Adrenal gland (tissue), 12 donors: ENCODE results near the gene TMEM132D. TPM values are rescaled to one million over a fixed set of nuclear protein-coding genes. Genes with fewer than 3 reads are reported as not detected.

Source experiments
- DNase-seq, 7 donors: peaks; one replicate each; pipeline ENCODE4 v3.0.0-alpha.2; 2019 to 2020
- H3K27ac ChIP-seq, 5 donors: fragments of 200-600 bp; sonication (generic) in 4 of 5; 1 replicate in 3 of 5; 2 replicates in 2 of 5; pipeline versions ENCODE4 v1.5.1 to v1.8.0; 2016 to 2020; ENCODE audit warnings: mild to moderate bottlenecking in 1 of 5
- H3K27me3 ChIP-seq: fragments of 200-600 bp; 2 replicates; pipeline ENCODE4 v1.8.0; 2021
- H3K36me3 ChIP-seq, 2 donors: fragments of 200-600 bp; replicated peaks in 1 of 2; 1 replicate in 1 of 2; 2 replicates in 1 of 2; pipeline versions ENCODE4 v1.5.1 to v1.8.0; 2018 to 2022
- H3K4me1 ChIP-seq, 2 donors: fragments of 200-600 bp; replicated peaks in 1 of 2; 1 replicate in 1 of 2; 2 replicates in 1 of 2; pipeline versions ENCODE4 v1.5.1 to v1.8.0; 2018 to 2021
- H3K4me3 ChIP-seq, 4 donors: fragments of 200-600 bp; sonication (generic) in 3 of 4; one replicate each; pipeline ENCODE4 v1.5.1; 2016 to 2018
- H3K9me3 ChIP-seq, 3 donors: fragments of 200-600 bp; sonication (generic) in 1 of 3; replicated peaks in 1 of 3; 1 replicate in 2 of 3; 2 replicates in 1 of 3; pipeline versions ENCODE4 v1.5.1 to v1.8.0; 2016 to 2021
- POLR2A ChIP-seq, 2 donors: fragments of 450-650 bp; IDR thresholded peaks; one replicate each; pipeline ENCODE4 v1.6.1; 2017; ENCODE audit warnings: antibody characterized with exemption in 2 of 2, mild to moderate bottlenecking in 2 of 2, moderate library complexity in 1 of 2
- WGBS, 4 donors: extraction: QIAGEN DNeasy Blood & Tissue Kit in 2 of 4; methylation state at CpG; one replicate each; pipeline versions ENCODE4 v1.1.5 to v1.1.7; 2013 to 2017; 5-methylcytosine and 5-hydroxymethylcytosine counted together
- intact Hi-C, 2 donors: fragments of 100-400 bp; cut with DNase I; formaldehyde crosslinking; loops; one replicate each; pipeline versions ENCODE4 v1.14.1 to v1.15.0; 2022 to 2023
- polyA plus RNA-seq, 3 donors: library from polyadenylated mRNA; stranded (reverse); fragments of 200-250 nt in 2 of 3; fragments of 350-450 nt in 1 of 3; fragmentation: Illumina TruSeq in 1 of 3; extraction: RNeasy Lipid Tissue Mini Kit (QIAGEN cat#74804) in 1 of 3; gene quantifications; one replicate each; pipeline ENCODE4 v1.2.3, GENCODE V29; 2013 to 2014
- total RNA-seq, 9 donors: library from RNA; depleted of rRNA in 4 of 9; stranded (reverse); fragments of >200 nt in 4 of 9; fragments of 120-200 nt in 1 of 9; fragmentation: NEBNext Ultra II Directional in 1 of 9; extraction: Animal tissue kit (Norgen Biotek cat#: 25700) in 1 of 9; gene quantifications; one replicate each; pipeline versions ENCODE4 v1.1.0 to v1.2.4, GENCODE V29; 2013 to 2023
- TF ChIP-seq, protein P1 (sequence below), 6 experiments: fragments of 450-650 bp in 4 of 6; fragments of 200-600 bp in 2 of 6; sonication (generic) in 1 of 6; IDR thresholded peaks; 1 replicate in 5 of 6; 2 replicates in 1 of 6; pipeline versions ENCODE4 v1.5.1 to v1.8.0; 2016 to 2021; ENCODE audit warnings: antibody characterized with exemption in 6 of 6, mild to moderate bottlenecking in 2 of 6, moderate library complexity in 1 of 6
- donor health status: healthy with polysubstance abuse.
- donor health status: Bipolar disorder and iron deficiency.
- donor health status: DM: yes; HTN: yes; CAD: no.
- donor health status: DM: no; HTN: no; CAD: no.
- donor health status: DM: no; HTN: no; CAD: no.
- donor health status: DM: yes; HTN: yes; CAD: no.

TMEM132D gene
- total and polyA plus RNA-seq, 12 donors: 0.03 to 0.83 (median 0.35) TPM; not detected in 8

DNA sequence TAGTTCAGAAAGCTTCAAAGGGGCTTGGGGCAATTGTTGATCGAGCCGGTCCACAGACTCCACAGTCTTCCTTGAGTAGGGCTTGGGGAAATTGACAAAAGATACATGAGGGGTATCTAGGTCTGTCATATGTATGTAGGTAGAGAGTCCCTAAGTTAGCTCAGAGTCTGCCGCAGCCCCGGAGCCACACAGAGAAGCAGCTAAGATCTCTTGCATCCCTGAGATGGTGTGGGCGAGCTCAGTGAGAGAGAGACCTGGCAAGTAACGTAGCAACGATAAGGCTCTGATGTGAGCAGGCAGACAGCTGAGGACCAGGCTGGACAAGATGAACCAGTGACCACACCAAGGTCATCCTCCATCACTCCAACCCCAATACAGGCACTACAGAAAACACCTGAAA lies 297.6 kb downstream of the TMEM132D start:
- H3K9me3 ChIP-seq: no peaks in the 10 kb centered on the region
- H3K4me3 ChIP-seq: no peak overlapping the region
- H3K36me3 ChIP-seq: no peaks in the 10 kb centered on the region
- intact Hi-C loops: no loop called here
- H3K4me1 ChIP-seq: peaks cover 0 to 3% of the 10 kb centered on the region in 2 donors
- H3K27ac ChIP-seq: no peak overlapping the region
- no peak for DNase-seq
- H3K27me3 ChIP-seq: no peaks in the 10 kb centered on the region
- 87 to 91% (median 90%) methylated on average over 7 of the region's 7 CpGs for WGBS, 4 donors
- TF ChIP-seq, protein P1, sequence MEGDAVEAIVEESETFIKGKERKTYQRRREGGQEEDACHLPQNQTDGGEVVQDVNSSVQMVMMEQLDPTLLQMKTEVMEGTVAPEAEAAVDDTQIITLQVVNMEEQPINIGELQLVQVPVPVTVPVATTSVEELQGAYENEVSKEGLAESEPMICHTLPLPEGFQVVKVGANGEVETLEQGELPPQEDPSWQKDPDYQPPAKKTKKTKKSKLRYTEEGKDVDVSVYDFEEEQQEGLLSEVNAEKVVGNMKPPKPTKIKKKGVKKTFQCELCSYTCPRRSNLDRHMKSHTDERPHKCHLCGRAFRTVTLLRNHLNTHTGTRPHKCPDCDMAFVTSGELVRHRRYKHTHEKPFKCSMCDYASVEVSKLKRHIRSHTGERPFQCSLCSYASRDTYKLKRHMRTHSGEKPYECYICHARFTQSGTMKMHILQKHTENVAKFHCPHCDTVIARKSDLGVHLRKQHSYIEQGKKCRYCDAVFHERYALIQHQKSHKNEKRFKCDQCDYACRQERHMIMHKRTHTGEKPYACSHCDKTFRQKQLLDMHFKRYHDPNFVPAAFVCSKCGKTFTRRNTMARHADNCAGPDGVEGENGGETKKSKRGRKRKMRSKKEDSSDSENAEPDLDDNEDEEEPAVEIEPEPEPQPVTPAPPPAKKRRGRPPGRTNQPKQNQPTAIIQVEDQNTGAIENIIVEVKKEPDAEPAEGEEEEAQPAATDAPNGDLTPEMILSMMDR (IDR thresholded peaks at IDR 0.05): no peak
- no peak for TF ChIP-seq POLR2A (IDR thresholded peaks at IDR 0.05)

DNA sequence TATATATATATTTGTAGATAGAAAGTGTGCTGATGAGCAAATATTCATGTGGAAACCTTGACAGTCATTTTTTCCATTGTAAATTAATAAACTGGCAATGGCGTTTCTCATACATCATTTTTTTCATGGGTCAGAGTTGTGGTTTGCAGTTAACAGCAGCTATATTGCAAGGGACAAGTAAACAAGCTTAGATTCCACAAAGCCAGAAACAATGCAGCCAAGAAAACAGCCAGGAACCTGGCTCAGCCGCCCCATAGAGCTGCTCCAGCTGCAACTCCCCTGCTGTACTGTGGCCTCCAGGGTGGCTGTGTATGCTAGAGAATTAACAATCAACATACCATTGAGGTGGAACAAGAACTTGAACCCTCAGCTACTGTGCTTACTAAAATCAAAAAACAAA lies 298.2 kb downstream of the TMEM132D start:
- no peaks in the 10 kb centered on the region for H3K27me3 ChIP-seq
- H3K4me3 ChIP-seq: no peak overlapping the region
- DNase-seq: no peak
- H3K9me3 ChIP-seq: no peaks in the 10 kb centered on the region
- peaks cover 0 to 3% of the 10 kb centered on the region in 2 donors for H3K4me1 ChIP-seq
- TF ChIP-seq, protein P1 (IDR thresholded peaks at IDR 0.05): no peak
- no peak for TF ChIP-seq POLR2A (IDR thresholded peaks at IDR 0.05)
- WGBS, 4 donors: 47 to 61% (median 54%) methylated on average over 2 of the region's 2 CpGs
- intact Hi-C loops: no loop called here
- no peak overlapping the region for H3K27ac ChIP-seq
- H3K36me3 ChIP-seq: no peaks in the 10 kb centered on the region

DNA sequence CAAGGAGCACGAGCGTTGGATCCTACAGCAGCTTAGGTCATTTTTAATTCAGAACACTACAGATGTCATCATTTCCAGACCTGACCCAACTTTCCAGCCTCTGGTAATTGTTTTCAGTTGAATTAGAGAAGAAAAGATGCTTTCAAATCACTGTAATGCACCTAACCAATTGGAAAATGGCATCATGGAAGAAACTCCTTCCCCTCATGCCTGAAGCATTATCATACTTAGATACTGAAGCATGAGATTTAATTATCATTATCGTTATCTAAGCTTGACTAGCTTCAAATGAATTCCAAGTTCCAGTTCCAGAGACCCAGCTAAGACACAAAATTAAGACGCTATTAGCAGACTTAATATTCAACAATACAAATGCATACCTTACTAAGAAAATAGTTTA lies 299.3 kb downstream of the TMEM132D start:
- H3K27ac ChIP-seq: no peak overlapping the region
- H3K27me3 ChIP-seq: no peaks in the 10 kb centered on the region
- H3K9me3 ChIP-seq: no peaks in the 10 kb centered on the region
- no peak for DNase-seq
- TF ChIP-seq POLR2A (IDR thresholded peaks at IDR 0.05): no peak
- TF ChIP-seq, protein P1 (IDR thresholded peaks at IDR 0.05): no peak
- H3K4me3 ChIP-seq: no peak overlapping the region
- H3K36me3 ChIP-seq: no peaks in the 10 kb centered on the region
- 58 to 64% (median 61%) methylated on average over 4 of the region's 4 CpGs for WGBS, 4 donors
- intact Hi-C loops: no loop called here
- H3K4me1 ChIP-seq: peaks cover 0 to 3% of the 10 kb centered on the region in 2 donors

DNA sequence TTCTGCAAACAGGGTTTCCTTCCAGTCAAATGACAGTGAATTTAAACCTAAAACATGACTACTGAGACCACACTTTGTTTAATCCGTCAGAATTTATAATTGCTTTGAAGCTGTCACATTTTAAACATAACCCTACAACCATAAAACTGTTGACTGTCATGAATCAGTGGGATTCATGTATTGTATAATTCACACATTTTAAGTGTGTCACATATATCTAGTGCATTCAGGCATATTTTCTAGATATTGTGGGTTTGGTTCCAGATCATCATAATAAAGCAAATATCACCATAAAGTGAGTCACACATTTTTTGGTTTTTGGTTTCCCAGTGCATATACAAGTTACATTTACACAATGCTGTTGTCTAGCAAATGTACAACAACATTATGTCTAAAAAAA lies 304.4 kb downstream of the TMEM132D start:
- Histone ChIP-seq H3K9me3 (no peaks in the 10 kb centered on the region), H3K27me3 (no peaks in the 10 kb centered on the region), H3K27ac (no peak overlapping the region), H3K4me1 (no peaks in the 10 kb centered on the region), H3K4me3 (no peak overlapping the region), H3K36me3 (no peaks in the 10 kb centered on the region)
- intact Hi-C loops: no loop called here
- no peak for DNase-seq
- 31 to 48% (median 35%) methylated on average over 1 of the region's 1 CpG for WGBS, 4 donors
- TF ChIP-seq, protein P1 (IDR thresholded peaks at IDR 0.05): no peak
- TF ChIP-seq POLR2A (IDR thresholded peaks at IDR 0.05): no peak
